Measurements from ENCODE around the gene MAD2L2.

MAD2L2 gene

DNA sequence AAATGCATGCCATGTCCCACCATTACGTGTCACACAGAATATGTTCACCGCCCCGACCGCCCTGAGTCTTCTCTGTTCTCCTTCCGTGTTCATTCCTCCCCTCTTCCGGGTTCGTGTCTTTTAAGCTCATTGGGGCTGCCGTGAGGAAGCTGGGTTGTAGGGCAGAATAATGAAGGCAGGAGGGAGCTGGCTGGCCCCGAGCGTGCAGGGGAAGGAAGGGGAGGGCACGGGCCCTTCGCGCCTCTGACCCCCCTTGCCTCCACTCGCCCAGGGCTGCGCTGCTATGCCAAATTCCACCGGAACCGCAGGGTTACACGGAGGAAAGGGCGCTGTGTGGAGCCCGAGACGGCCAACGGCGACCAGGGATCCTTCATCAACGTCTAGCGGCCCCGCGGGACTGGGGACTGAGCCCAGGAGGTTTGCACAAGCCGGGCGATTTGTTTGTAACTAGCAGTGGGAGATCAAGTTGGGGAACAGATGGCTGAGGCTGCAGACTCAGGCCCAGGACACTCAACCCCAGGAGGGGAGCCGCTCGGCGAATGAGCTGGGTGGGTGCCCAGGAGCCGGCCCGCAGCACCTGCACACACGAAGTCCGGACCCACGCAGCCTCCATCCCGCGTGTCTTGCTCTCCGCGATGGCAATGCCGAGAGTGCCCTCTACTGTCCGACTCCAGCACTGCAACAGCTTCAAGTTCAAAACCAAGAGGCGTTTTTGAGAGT, 38.5 kb upstream of the MAD2L2 start:
- no peak overlapping the region for H3K4me3 ChIP-seq (ENCODE audit: low read length)
- peaks cover 16% of the 10 kb centered on the region for H3K36me3 ChIP-seq (ENCODE audit: insufficient read depth, low read depth, low read length)
- H3K27ac ChIP-seq (ENCODE audit: low read length): no peak overlapping the region
- no peaks in the 10 kb centered on the region for H3K27me3 ChIP-seq (ENCODE audit: insufficient read depth, low read length)
- no peaks in the 10 kb centered on the region for H3K9me3 ChIP-seq (ENCODE audit: insufficient read depth, low read depth, low read length)
- H3K9ac ChIP-seq (ENCODE audit: low read depth, low read length): no peak overlapping the region
- no peaks in the 10 kb centered on the region for H3K4me1 ChIP-seq (ENCODE audit: insufficient read depth, low read length)

DNA sequence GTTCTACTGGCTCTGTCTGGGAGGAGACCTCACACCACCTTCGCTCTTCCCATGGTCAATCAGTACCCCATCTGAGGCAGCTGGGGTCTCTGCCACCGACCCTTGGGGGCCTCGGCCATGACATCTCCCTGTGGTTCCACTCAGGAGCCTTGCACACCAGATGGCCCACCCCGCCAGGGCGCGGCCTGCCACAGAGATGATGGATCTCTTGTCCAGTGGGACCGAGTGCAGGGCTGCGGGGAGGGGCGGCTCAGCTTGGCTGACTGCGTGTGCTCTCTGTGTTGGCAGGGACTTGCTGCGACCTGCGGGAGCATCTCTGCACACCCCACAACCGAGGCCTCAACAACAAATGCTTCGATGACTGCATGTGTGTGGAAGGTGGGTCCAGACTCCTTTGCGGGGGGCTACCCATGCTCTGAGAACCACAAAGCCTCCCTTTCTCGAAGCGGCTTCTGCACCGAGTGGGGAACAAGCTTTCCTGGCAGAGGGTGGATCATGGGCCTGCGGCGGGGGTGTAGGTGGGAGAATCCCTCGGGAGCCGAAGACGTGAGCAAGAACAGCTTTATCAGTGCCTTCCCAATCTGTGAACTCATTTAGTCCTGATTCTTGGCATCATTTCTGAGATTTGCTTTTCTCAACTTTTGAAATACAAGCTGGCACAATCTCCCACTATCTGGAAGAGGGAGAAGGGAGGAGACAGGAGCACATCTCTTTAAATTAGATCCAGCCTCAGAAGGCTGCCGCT, 34.1 kb upstream of the MAD2L2 start:
- Histone ChIP-seq H3K4me3 (ENCODE audit: low read length) (no peak overlapping the region), H3K9ac (ENCODE audit: low read depth, low read length) (no peak overlapping the region), H3K27ac (ENCODE audit: low read length) (no peak overlapping the region)

DNA sequence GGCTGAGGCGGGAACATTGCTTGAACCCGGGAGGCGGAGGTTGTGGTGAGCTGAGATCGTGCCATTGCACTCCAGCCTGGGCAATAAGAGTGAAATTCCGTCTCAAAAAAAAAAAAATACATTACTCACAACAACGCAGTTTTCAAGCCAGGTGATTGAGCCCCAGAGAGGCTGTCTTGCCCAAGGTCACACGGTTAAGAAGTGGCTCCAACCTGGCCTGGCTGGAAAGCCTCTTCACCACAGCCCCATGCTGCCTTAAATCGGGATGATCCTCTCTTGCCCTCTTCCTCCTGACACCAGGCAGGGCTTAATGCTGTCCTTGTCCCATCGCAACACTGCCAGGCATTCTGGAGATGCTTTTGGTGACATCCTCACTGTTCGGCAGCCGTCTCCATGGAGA, 32.1 kb upstream of the MAD2L2 start:
- H3K27me3 ChIP-seq (ENCODE audit: insufficient read depth, low read length): no peaks in the 10 kb centered on the region

More for the DNA sequence above, 34.1 kb upstream of the MAD2L2 start:
- Histone ChIP-seq H3K27me3 (ENCODE audit: insufficient read depth, low read length) (no peaks in the 10 kb centered on the region), H3K9me3 (ENCODE audit: insufficient read depth, low read depth, low read length) (no peaks in the 10 kb centered on the region), H3K4me1 (ENCODE audit: insufficient read depth, low read length) (no peaks in the 10 kb centered on the region), H3K36me3 (ENCODE audit: insufficient read depth, low read depth, low read length) (peaks cover 26% of the 10 kb centered on the region)

DNA sequence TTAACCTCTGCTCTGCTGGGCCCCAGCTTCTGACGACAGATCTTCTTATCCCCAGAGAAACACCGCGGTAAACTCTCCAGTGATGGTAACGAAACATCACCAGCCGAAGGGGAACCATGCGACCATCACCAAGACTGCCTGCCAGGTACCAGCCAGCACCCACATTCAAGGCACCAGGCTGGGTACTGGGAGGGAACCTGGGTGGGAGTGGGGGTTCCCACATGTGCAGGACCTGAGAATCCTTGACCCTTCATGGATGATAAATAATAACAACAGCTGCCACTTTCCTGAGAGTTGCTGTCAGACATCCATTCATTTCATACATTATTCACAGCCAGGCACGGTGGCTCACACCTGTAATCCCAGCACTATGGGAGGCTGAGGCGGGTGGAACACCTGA, 31.3 kb upstream of the MAD2L2 start:
- Histone ChIP-seq H3K27me3 (ENCODE audit: insufficient read depth, low read length) (no peaks in the 10 kb centered on the region), H3K4me1 (ENCODE audit: insufficient read depth, low read length) (peaks cover 6% of the 10 kb centered on the region; the same call in 1 of the 2 replicates), H3K4me3 (ENCODE audit: low read length) (no peak overlapping the region), H3K27ac (ENCODE audit: low read length) (no peak overlapping the region), H3K9ac (ENCODE audit: low read depth, low read length) (no peak overlapping the region), H3K9me3 (ENCODE audit: insufficient read depth, low read depth, low read length) (no peaks in the 10 kb centered on the region), H3K36me3 (ENCODE audit: insufficient read depth, low read depth, low read length) (peaks cover 25% of the 10 kb centered on the region)

More for the DNA sequence above, 32.1 kb upstream of the MAD2L2 start:
- H3K9me3 ChIP-seq (ENCODE audit: insufficient read depth, low read depth, low read length): no peaks in the 10 kb centered on the region
- peaks cover 25% of the 10 kb centered on the region for H3K36me3 ChIP-seq (ENCODE audit: insufficient read depth, low read depth, low read length)
- H3K4me3 ChIP-seq (ENCODE audit: low read length): no peak overlapping the region
- H3K9ac ChIP-seq (ENCODE audit: low read depth, low read length): no peak overlapping the region
- H3K4me1 ChIP-seq (ENCODE audit: insufficient read depth, low read length): no peaks in the 10 kb centered on the region
- no peak overlapping the region for H3K27ac ChIP-seq (ENCODE audit: low read length)

DNA sequence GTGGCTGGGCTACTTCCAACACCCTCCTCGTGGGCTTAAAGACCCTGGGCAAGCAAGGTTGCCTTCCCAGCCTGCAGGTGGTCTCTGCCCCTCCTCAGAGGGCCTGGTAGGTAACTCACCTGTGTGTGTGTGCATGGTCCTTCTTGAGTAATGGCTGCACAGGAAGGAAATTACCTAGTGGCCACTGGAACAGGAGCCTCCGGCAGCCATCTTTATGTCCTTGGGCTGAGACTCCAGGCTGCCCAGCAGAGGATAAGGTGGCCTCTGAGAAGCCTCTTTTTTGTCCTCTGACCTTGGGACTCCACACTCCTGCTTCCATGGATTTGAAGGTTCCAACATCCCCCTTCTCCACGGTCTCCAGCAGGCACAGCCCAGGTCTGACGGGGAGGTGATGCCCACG, 30.5 kb upstream of the MAD2L2 start:
- no peaks in the 10 kb centered on the region for H3K27me3 ChIP-seq (ENCODE audit: insufficient read depth, low read length)
- H3K27ac ChIP-seq (ENCODE audit: low read length): no peak overlapping the region
- no peaks in the 10 kb centered on the region for H3K9me3 ChIP-seq (ENCODE audit: insufficient read depth, low read depth, low read length)
- H3K4me3 ChIP-seq (ENCODE audit: low read length): no peak overlapping the region
- peaks cover 25% of the 10 kb centered on the region for H3K36me3 ChIP-seq (ENCODE audit: insufficient read depth, low read depth, low read length)
- H3K9ac ChIP-seq (ENCODE audit: low read depth, low read length): no peak overlapping the region
- peaks cover 7% of the 10 kb centered on the region; the same call in 1 of the 2 replicates for H3K4me1 ChIP-seq (ENCODE audit: insufficient read depth, low read length)

DNA sequence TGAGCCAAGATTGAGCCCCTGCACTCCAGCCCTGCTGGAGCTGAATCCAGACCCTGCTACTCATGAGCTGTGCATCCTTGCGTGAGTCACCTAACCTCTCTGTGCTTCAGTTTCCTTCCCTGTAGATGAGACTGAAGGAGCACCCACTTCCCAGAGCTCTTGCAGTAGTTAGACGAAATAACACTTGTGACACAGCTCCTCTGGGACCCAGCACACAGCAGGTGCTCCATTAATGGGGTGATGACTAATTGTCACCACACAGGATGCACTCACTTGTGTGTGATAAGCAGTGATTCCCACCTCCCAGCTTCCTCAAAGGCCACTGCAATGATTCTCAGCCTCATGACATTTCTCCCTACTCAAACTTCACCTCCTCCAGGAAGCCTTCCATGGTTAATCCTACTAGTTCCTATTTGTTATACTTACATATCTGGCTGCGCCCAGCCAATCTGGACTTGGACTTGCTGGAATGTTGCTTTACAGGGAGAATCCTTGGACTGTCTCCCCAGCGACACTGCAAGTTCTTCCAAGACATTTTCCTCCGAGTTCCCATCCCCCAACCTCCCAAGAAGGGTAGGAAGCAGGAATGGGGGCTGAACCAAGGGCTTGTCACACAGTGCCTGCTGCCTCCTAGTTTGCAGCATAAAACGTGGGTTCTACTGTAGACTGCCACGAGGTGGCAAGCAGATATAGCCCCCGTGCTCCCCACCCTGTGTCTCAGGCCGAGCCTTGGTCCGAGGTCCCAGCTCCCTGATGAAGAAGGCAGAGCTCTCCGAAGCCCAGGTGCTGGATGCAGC, 27.8 kb upstream of the MAD2L2 start:
- Histone ChIP-seq H3K27me3 (ENCODE audit: insufficient read depth, low read length) (no peaks in the 10 kb centered on the region), H3K4me3 (ENCODE audit: low read length) (no peak overlapping the region), H3K36me3 (ENCODE audit: insufficient read depth, low read depth, low read length) (peaks cover 19% of the 10 kb centered on the region; the same call in 1 of the 2 replicates), H3K27ac (ENCODE audit: low read length) (no peak overlapping the region), H3K9ac (ENCODE audit: low read depth, low read length) (no peak overlapping the region), H3K9me3 (ENCODE audit: insufficient read depth, low read depth, low read length) (no peaks in the 10 kb centered on the region), H3K4me1 (ENCODE audit: insufficient read depth, low read length) (peaks cover 26% of the 10 kb centered on the region)

DNA sequence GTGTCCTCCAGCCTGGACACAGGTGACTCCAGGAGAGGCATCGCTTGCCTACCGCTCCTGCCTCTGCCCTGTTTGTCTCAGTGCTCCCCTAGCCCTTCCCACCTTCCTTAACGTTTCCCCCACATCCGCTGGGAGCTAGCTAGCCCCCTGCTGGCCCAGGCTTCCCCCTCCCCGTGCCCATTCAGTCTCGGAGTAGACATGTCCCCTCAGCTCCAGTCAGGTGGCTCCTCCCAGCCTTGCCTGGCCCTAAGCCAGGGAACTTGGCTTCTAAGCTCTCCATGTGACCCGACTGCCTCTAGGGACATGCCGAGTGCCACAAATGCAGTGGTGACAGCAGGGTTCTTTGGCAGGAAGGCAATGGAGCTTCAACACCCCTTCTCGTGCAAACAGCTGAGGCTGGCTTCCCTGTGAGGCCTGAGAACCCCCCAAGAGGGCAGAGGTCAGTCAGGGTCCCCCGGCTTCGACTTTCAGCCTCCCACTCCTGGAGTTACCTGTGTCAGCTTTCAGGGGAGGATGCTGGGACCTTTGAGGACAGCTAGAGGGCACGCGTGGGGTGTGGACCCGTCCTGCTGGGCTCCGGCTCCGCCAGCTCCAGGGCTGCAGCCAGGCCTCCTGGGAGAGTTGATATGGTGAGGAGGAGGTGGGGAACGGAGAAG, 26.8 kb upstream of the MAD2L2 start:
- H3K9ac ChIP-seq (ENCODE audit: low read depth, low read length): no peak overlapping the region
- no peaks in the 10 kb centered on the region for H3K9me3 ChIP-seq (ENCODE audit: insufficient read depth, low read depth, low read length)
- H3K36me3 ChIP-seq (ENCODE audit: insufficient read depth, low read depth, low read length): peaks cover 14% of the 10 kb centered on the region; the same call in 1 of the 2 replicates
- no peak overlapping the region for H3K27ac ChIP-seq (ENCODE audit: low read length)
- H3K4me1 ChIP-seq (ENCODE audit: insufficient read depth, low read length): peaks cover 26% of the 10 kb centered on the region
- no peaks in the 10 kb centered on the region for H3K27me3 ChIP-seq (ENCODE audit: insufficient read depth, low read length)
- H3K4me3 ChIP-seq (ENCODE audit: low read length): no peak overlapping the region

DNA sequence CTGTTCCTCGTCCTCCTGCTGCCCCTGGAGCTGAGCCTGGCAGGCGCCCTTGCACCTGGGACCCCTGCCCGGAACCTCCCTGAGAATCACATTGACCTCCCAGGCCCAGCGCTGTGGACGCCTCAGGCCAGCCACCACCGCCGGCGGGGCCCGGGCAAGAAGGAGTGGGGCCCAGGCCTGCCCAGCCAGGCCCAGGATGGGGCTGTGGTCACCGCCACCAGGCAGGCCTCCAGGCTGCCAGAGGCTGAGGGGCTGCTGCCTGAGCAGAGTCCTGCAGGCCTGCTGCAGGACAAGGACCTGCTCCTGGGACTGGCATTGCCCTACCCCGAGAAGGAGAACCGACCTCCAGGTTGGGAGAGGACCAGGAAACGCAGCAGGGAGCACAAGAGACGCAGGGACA, 25.3 kb upstream of the MAD2L2 start:
- H3K27me3 ChIP-seq (ENCODE audit: insufficient read depth, low read length): no peaks in the 10 kb centered on the region
- no peaks in the 10 kb centered on the region for H3K9me3 ChIP-seq (ENCODE audit: insufficient read depth, low read depth, low read length)
- no peak overlapping the region for H3K9ac ChIP-seq (ENCODE audit: low read depth, low read length)
- no peak overlapping the region for H3K4me3 ChIP-seq (ENCODE audit: low read length)
- H3K27ac ChIP-seq (ENCODE audit: low read length): no peak overlapping the region
- peaks cover 5% of the 10 kb centered on the region; the same call in 1 of the 2 replicates for H3K36me3 ChIP-seq (ENCODE audit: insufficient read depth, low read depth, low read length)
- peaks cover 28% of the 10 kb centered on the region for H3K4me1 ChIP-seq (ENCODE audit: insufficient read depth, low read length)

DNA sequence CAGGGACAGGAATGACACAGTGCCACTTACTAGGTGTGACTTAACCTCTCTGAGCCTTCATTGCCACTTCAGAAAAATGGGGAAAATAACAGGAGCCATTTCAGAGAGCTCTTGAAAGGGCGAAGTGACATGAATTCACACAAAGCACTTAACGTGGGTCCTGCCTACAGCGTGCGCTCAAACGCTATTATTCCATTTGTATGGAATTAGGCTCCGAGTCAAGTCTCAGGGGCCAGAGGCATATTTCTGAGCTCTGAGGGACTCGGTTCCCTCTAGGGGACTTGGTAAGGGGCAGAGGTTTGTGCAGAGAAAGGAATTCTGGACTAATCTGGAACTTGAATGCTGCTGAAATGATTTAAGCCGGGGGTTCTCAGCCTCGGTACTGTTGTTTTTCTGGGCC, 24.6 kb upstream of the MAD2L2 start:
- Histone ChIP-seq H3K4me3 (ENCODE audit: low read length) (no peak overlapping the region), H3K9ac (ENCODE audit: low read depth, low read length) (no peak overlapping the region), H3K36me3 (ENCODE audit: insufficient read depth, low read depth, low read length) (0 out of 2 replicates have a peak, but pooled peaks cover 4% of the 10 kb centered on the region), H3K4me1 (ENCODE audit: insufficient read depth, low read length) (peaks cover 33% of the 10 kb centered on the region), H3K9me3 (ENCODE audit: insufficient read depth, low read depth, low read length) (no peaks in the 10 kb centered on the region), H3K27ac (ENCODE audit: low read length) (no peak overlapping the region), H3K27me3 (ENCODE audit: insufficient read depth, low read length) (no peaks in the 10 kb centered on the region)

DNA sequence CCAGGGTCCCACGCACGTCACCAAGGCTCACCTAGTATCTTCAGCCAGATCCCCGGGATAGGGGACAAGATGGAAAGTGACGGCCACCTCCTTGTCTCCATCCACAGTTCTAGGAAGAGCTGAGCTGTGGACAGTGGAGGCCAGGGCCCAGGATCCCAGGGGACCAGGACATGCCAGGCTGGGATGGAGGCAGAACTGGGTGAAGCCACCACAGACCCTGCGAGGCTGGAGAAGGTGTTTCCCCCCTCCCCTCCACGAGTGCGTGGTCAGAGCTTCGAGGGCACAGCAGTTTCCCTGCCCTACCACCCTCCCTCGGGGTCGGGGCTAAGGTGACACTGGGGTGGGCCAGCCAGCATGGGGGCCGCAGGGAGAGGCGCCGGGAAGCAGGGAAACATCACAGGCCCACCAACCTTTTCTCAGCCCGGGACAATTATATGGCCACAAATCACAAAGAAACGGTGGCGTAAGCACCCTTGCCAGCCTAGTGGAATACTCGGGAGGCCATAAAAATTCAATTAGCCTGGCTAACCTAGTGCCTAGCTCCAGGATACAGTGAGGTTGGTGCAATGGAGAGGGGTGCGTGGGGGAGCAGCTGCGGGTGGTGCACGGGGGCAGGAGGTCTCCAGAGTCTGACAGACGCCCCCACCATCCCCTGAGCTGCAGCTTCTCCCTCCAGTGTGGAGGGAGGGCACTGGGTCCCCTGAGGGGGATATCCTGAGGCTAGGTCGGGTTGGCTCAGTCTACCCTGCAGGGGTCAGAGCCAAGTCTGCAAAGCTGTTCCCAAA, 23.9 kb upstream of the MAD2L2 start:
- Histone ChIP-seq H3K4me1 (ENCODE audit: insufficient read depth, low read length) (peaks cover 33% of the 10 kb centered on the region), H3K27me3 (ENCODE audit: insufficient read depth, low read length) (no peaks in the 10 kb centered on the region), H3K4me3 (ENCODE audit: low read length) (no peak overlapping the region), H3K9ac (ENCODE audit: low read depth, low read length) (no peak overlapping the region), H3K27ac (ENCODE audit: low read length) (no peak overlapping the region), H3K36me3 (ENCODE audit: insufficient read depth, low read depth, low read length) (0 out of 2 replicates have a peak, but pooled peaks cover 4% of the 10 kb centered on the region), H3K9me3 (ENCODE audit: insufficient read depth, low read depth, low read length) (no peaks in the 10 kb centered on the region)

DNA sequence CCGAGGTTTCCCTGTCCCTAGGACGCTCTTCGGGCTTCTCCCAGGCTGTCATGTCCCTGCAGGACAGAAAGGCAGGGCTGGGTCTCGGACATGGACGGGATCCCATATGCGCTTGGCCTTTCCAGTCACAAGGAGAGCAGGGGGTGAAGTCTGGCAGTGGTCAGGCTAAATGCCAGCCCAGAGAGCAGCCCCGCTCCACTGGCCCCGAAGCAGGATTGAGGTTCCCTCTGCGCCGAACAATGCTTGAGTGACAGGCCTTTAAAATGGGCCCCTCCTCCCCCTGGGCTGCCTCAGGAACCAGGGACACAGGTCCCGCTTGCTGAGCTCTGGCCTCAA, 23.2 kb upstream of the MAD2L2 start:
- Histone ChIP-seq H3K9ac (ENCODE audit: low read depth, low read length) (no peak overlapping the region), H3K4me1 (ENCODE audit: insufficient read depth, low read length) (peaks cover 33% of the 10 kb centered on the region), H3K4me3 (ENCODE audit: low read length) (no peak overlapping the region), H3K9me3 (ENCODE audit: insufficient read depth, low read depth, low read length) (no peaks in the 10 kb centered on the region), H3K27me3 (ENCODE audit: insufficient read depth, low read length) (no peaks in the 10 kb centered on the region), H3K27ac (ENCODE audit: low read length) (no peak overlapping the region), H3K36me3 (ENCODE audit: insufficient read depth, low read depth, low read length) (0 out of 2 replicates have a peak, but pooled peaks cover 4% of the 10 kb centered on the region)

Measured in iPS-20b (cell line).